A673 (cell line): ENCODE measurements around the gene KDM4B. TPM values are rescaled to one million over a fixed set of nuclear protein-coding genes. Genes with fewer than 3 reads are reported as not detected.

Source experiments
- BruUV-seq: library from RNA; stranded (reverse); fragments of 400-500 nt; replicated peaks from 2 replicates; lab custom pipeline; 2021; lab: Mats Ljungman, UMichigan
- CTCF ChIA-PET: fragments of 300-600 bp; sonication (Branson Sonifier 250); formaldehyde crosslinking; loops from one replicate; lab custom pipeline; 2022; ENCODE audit warnings: antibody characterized with exemption; lab: Charles Lee
- POLR2A ChIA-PET: fragments of 300-600 bp; sonication (Branson Sonifier 250); formaldehyde crosslinking; loops from one replicate; lab custom pipeline; 2022; ENCODE audit warnings: antibody characterized with exemption; ENCODE audit not compliant: low non-redundant PET; lab: Charles Lee
- DNase-seq: peaks from one replicate; pipeline ENCODE4 v3.0.0-alpha.2; 2015; ENCODE audit warnings: low spot score
- H3K27ac ChIP-seq: fragments of 200-600 bp; sonication (generic); 2 replicates; pipeline ENCODE4 v1.5.1; 2016; ENCODE audit warnings: mixed run types, low read depth, mild to moderate bottlenecking, mixed read lengths, antibody characterized with exemption, low read length; ENCODE audit not compliant: poor library complexity, severe bottlenecking
- H3K27me3 ChIP-seq: fragments of 200-600 bp; sonication (generic); replicated peaks from 2 replicates; pipeline ENCODE4 v1.6.1; 2017; ENCODE audit warnings: mixed run types, low read depth, mild to moderate bottlenecking, mixed read lengths, antibody characterized with exemption, low read length; ENCODE audit not compliant: insufficient read depth, poor library complexity
- H3K36me3 ChIP-seq: fragments of 200-600 bp; sonication (generic); 2 replicates; pipeline ENCODE4 v1.6.1; 2016; ENCODE audit warnings: mixed run types, mild to moderate bottlenecking, mixed read lengths, antibody characterized with exemption, low read length; ENCODE audit not compliant: insufficient read depth, poor library complexity, severe bottlenecking
- H3K4me1 ChIP-seq: fragments of 200-600 bp; sonication (generic); 2 replicates; pipeline ENCODE4 v1.6.1; 2017; ENCODE audit warnings: mixed run types, mild to moderate bottlenecking, mixed read lengths, antibody characterized with exemption, low read length; ENCODE audit not compliant: insufficient read depth, poor library complexity, severe bottlenecking
- H3K4me3 ChIP-seq: fragments of 200-600 bp; sonication (generic); 2 replicates; pipeline ENCODE4 v1.5.1; 2016; ENCODE audit warnings: low read depth, mixed run types, mild to moderate bottlenecking, mixed read lengths, low read length; ENCODE audit not compliant: poor library complexity, severe bottlenecking
- H3K9me3 ChIP-seq: fragments of 200-600 bp; sonication (generic); 2 replicates; pipeline ENCODE4 v1.6.1; 2016; ENCODE audit warnings: mixed run types, low read depth, mild to moderate bottlenecking, mixed read lengths, antibody characterized with exemption, low read length; ENCODE audit not compliant: poor library complexity, severe bottlenecking
- CTCF ChIP-seq: fragments of 300-800, 200-600 bp; sonication (generic); conservative IDR thresholded peaks from 2 replicates; pipeline ENCODE4 v1.5.1; 2017; ENCODE audit warnings: low read depth, mild to moderate bottlenecking, antibody characterized with exemption, low read length, moderate library complexity, mixed read lengths
- EZH2 ChIP-seq: fragments of 200-600 bp; sonication (generic); IDR thresholded peaks from 2 replicates; pipeline ENCODE4 v1.6.1; 2017; ENCODE audit warnings: borderline replicate concordance, low read depth, mild to moderate bottlenecking, mixed read lengths, antibody characterized with exemption, low read length; ENCODE audit not compliant: poor library complexity, severe bottlenecking
- intact Hi-C: fragments of 100-400 bp; cut with micrococcal nuclease; formaldehyde crosslinking; loops from one replicate; pipeline ENCODE4 v1.10.0; 2022; ENCODE audit not compliant: unreplicated experiment
- total RNA-seq: library from RNA; stranded (reverse); gene quantifications from 2 replicates; pipeline ENCODE4 v1.2.3, GENCODE V29; 2021

KDM4B gene
- total RNA-seq, 1 experiment from 2014 or later = 30.0 TPM

- Histone ChIP-seq H3K27ac (peak overlapping the region; percentile 25), H3K9me3 (no peaks in the 10 kb centered on the region), H3K36me3 (no peaks in the 10 kb centered on the region), H3K27me3 (no peaks in the 10 kb centered on the region), H3K4me3 (no peak overlapping the region), H3K4me1 (peaks cover 30% of the 10 kb centered on the region)
- TF ChIP-seq EZH2 (no peak), CTCF (peak; percentile 98)
- peak; percentile 88 for DNase-seq
- intact Hi-C loops = loop anchor here (1.0 kb wide), 2 partner anchors 159 to 221 kb away; no protein-coding TSS in a partner anchor
- BruUV-seq = no TSS peak
- ChIA-PET CTCF (interaction anchor here (0.5 to 2.3 kb wide), 11 partner anchors 18 to 405 kb away, joined by 3 to 21 read pairs (median 4); no protein-coding TSS in a partner anchor), POLR2A (interaction anchor here (0.6 kb wide), 1 partner anchor 49 kb away, joined by 6 read pairs; no protein-coding TSS in a partner anchor)
These were observed 62.6 kb downstream of the KDM4B start for GRCh38 chr19:5031231-5032100.

- H3K4me3 ChIP-seq = no peak overlapping the region
- ChIA-PET POLR2A (no interaction called here), CTCF (interaction anchor here (1.2 to 2.3 kb wide), 4 partner anchors 31 to 223 kb away, joined by 6 to 21 read pairs (median 12); no protein-coding TSS in a partner anchor)
- intact Hi-C loops = no loop called here
- no peaks in the 10 kb centered on the region for H3K36me3 ChIP-seq
- TF ChIP-seq CTCF = no peak
- no peak for TF ChIP-seq EZH2
- no peak for DNase-seq
- BruUV-seq = no TSS peak
- H3K4me1 ChIP-seq = peaks cover 34% of the 10 kb centered on the region
- H3K27ac ChIP-seq = no peak overlapping the region
- H3K27me3 ChIP-seq = no peaks in the 10 kb centered on the region
- H3K9me3 ChIP-seq = no peaks in the 10 kb centered on the region
These were observed 63.4 kb downstream of the KDM4B start for GRCh38 chr19:5032101-5032967.

GRCh38 chr19:5035105-5035761 lies 66.3 kb downstream of the KDM4B start:
- TF ChIP-seq EZH2 (no peak), CTCF (no peak)
- Histone ChIP-seq H3K27me3 (no peaks in the 10 kb centered on the region), H3K27ac (no peak overlapping the region), H3K36me3 (peaks cover under 1% of the 10 kb centered on the region), H3K4me3 (no peak overlapping the region), H3K9me3 (no peaks in the 10 kb centered on the region), H3K4me1 (peaks cover 44% of the 10 kb centered on the region)
- CTCF ChIA-PET = interaction anchor here (0.5 kb wide), 1 partner anchor 244 kb away, joined by 5 read pairs; the partner anchor contains the start of gene FEM1A
- no TSS peak for BruUV-seq
- POLR2A ChIA-PET = no interaction called here
- intact Hi-C loops = loop anchor here (5.0 kb wide), 1 partner anchor 542 kb away; no protein-coding TSS in a partner anchor
- DNase-seq = no peak
